Measurements from ENCODE around the gene CCDC90B. TPM values are rescaled to one million over a fixed set of nuclear protein-coding genes. Genes with fewer than 3 reads are reported as not detected.
A peak's percentile ranks its signal among the peaks of the same experiment; 100 is the strongest.
"Not testable (repeated sequence)": the region's sequence is repeated elsewhere in the genome, so short reads cannot be mapped to it uniquely, and the experiment has no call there.

CCDC90B gene
- total RNA-seq, 4 donors from 2014 or later: 20.6 to 34.1 (median 25.2) TPM

GRCh38 chr11:83318931-83319330 lies 32.8 kb upstream of the CCDC90B start:
- Histone ChIP-seq H3K36me3 (no peaks in the 10 kb centered on the region), H3K27ac (no peak overlapping the region), H3K4me1 (no peaks in the 10 kb centered on the region), H3K9me3 (no peaks in the 10 kb centered on the region), H3K27me3 (no peaks in the 10 kb centered on the region), H3K4me3 (no peak overlapping the region)
- no peak for DNase-seq (ENCODE audit: low spot score in 2 of 2)
- 90% methylated on average over 1 of the region's 1 CpG for WGBS
- no peak for TF ChIP-seq CTCF (IDR thresholded peaks at IDR 0.05)
- no peak for TF ChIP-seq POLR2AphosphoS5 (IDR thresholded peaks at IDR 0.05)
- TF ChIP-seq EP300 (IDR thresholded peaks at IDR 0.05): no peak
- TF ChIP-seq POLR2A (IDR thresholded peaks at IDR 0.05): no peak

- DNase-seq (ENCODE audit: low spot score in 2 of 2): no peak
- WGBS: 72% methylated on average over 8 of the region's 8 CpGs
- Histone ChIP-seq H3K36me3 (no peaks in the 10 kb centered on the region), H3K27ac (no peak overlapping the region), H3K4me1 (no peaks in the 10 kb centered on the region), H3K27me3 (no peaks in the 10 kb centered on the region), H3K4me3 (no peak overlapping the region), H3K9me3 (no peaks in the 10 kb centered on the region)
- no peak for TF ChIP-seq POLR2AphosphoS5 (IDR thresholded peaks at IDR 0.05)
- no peak for TF ChIP-seq POLR2A (IDR thresholded peaks at IDR 0.05)
- no peak for TF ChIP-seq CTCF (IDR thresholded peaks at IDR 0.05)
- TF ChIP-seq EP300 (IDR thresholded peaks at IDR 0.05): no peak
These were observed 31.9 kb upstream of the CCDC90B start for GRCh38 chr11:83317757-83318690.

GRCh38 chr11:83316897-83317268 lies 30.7 kb upstream of the CCDC90B start:
- not testable (repeated sequence) for H3K36me3 ChIP-seq; H3K27me3 ChIP-seq; H3K4me1 ChIP-seq; DNase-seq (ENCODE audit: low spot score in 2 of 2); H3K9me3 ChIP-seq
- H3K27ac ChIP-seq: peak overlapping the region; percentile 0
- peak overlapping the region; percentile 39 for H3K4me3 ChIP-seq
- WGBS: 97% methylated on average over 26 of the region's 31 CpGs

GRCh38 chr11:83316143-83316896 lies 30.2 kb upstream of the CCDC90B start:
- 70% methylated on average over 18 of the region's 59 CpGs for WGBS
- H3K4me1 ChIP-seq; DNase-seq (ENCODE audit: low spot score in 2 of 2); H3K27me3 ChIP-seq; H3K9me3 ChIP-seq; H3K36me3 ChIP-seq: not testable (repeated sequence)
- Histone ChIP-seq H3K4me3 (peak overlapping the region; percentile 39), H3K27ac (peak overlapping the region; percentile 0)

- H3K27ac ChIP-seq: no peak overlapping the region
- H3K27me3 ChIP-seq: no peaks in the 10 kb centered on the region
- no peaks in the 10 kb centered on the region for H3K9me3 ChIP-seq
- DNase-seq (ENCODE audit: low spot score in 2 of 2): no peak
- no peak for TF ChIP-seq POLR2A (IDR thresholded peaks at IDR 0.05)
- TF ChIP-seq CTCF (IDR thresholded peaks at IDR 0.05): no peak
- no peak for TF ChIP-seq POLR2AphosphoS5 (IDR thresholded peaks at IDR 0.05)
- no peak for TF ChIP-seq EP300 (IDR thresholded peaks at IDR 0.05)
- H3K36me3 ChIP-seq: no peaks in the 10 kb centered on the region
- no peak overlapping the region for H3K4me3 ChIP-seq
- H3K4me1 ChIP-seq: no peaks in the 10 kb centered on the region
These were observed 26.3 kb upstream of the CCDC90B start for GRCh38 chr11:83312430-83312829.

- no peak for DNase-seq (ENCODE audit: low spot score in 2 of 2)
- Histone ChIP-seq H3K9me3 (no peaks in the 10 kb centered on the region), H3K36me3 (no peaks in the 10 kb centered on the region), H3K4me3 (no peak overlapping the region), H3K27me3 (no peaks in the 10 kb centered on the region), H3K27ac (no peak overlapping the region), H3K4me1 (no peaks in the 10 kb centered on the region)
- TF ChIP-seq EP300 (IDR thresholded peaks at IDR 0.05) (no peak), POLR2A (IDR thresholded peaks at IDR 0.05) (no peak), POLR2AphosphoS5 (IDR thresholded peaks at IDR 0.05) (no peak), CTCF (IDR thresholded peaks at IDR 0.05) (no peak)
- 91% methylated on average over 2 of the region's 2 CpGs for WGBS
These were observed 25.5 kb upstream of the CCDC90B start for GRCh38 chr11:83311701-83312100.
